NOMO-1 treated with DMSO at 0.1 percent for 48 hours (cell line): ENCODE data around the gene CRTC2.
"Not testable (repeated sequence)": the region's sequence is repeated elsewhere in the genome, so short reads cannot be mapped to it uniquely, and the experiment has no call there.

Experiments
- DNase-seq: peaks from one replicate; lab custom pipeline; 2025; ENCODE audit not compliant: unreplicated experiment; lab: John Stamatoyannopoulos, UW

Gene CRTC2

DNA sequence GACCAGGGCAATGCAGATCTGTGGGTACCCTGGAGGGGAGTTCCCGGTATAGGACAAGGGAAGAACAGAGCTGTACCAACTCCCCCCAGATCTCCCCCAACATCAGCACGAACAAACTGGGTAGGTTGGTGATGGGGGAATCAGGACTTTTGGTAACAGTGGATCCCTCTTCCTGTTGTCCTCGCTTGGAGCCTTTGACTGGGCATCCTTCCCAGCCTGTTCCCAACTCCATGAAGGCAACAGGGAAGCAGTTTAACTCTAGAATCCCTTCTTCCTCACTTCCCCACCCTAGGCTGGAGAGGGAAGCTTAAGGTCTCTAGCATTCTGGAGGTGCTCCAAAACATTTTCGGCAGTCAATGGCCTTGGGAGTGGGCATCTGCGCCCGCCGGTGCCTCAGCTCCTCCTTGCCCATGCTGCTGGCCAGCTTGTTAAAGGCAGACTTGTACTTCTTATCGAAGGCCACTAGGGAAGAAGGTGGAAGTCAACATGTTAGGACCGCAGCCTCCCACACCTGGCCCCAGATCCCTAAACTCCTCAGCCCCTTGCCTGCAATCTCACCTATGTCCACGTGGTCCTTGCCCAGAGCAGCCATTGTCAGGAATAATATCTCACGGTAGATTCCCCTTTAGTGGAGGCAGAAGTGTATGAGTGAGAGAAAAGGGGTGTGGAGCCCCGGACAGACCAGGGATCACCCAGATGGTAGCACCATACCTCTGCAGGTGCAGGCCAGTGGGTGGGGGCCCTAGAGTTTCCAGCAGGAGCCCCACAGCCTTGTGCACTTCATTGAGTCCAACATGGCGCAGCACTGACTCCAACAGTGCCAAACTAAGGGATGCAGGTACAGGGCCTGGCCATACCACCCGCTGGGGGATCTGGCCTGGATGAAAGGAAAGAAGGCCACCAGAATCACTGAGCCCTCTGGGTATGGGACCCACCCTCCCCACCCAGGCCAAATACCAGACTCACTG is 28.1 kb downstream of the CRTC2 start:
- no peak for DNase-seq

DNA sequence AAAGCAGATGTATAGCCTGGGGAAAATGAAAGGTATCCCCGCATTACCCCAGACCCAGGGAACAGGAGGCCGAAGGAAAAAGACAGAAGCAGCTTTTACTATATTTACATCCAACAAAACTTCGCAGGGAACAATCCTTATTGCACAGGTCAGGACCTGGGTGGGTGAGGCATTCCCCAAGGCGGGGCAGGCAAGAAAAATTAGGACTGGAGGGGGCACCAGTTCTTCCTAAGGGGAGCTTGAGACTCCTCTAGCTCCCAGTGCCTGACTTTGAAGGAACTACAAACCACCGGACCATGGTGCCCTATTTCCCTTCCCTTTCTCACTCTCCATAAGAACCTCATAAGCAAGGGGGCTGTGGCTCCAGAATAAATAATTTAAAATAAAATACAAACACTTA is 29.0 kb downstream of the CRTC2 start:
- no peak for DNase-seq

DNA sequence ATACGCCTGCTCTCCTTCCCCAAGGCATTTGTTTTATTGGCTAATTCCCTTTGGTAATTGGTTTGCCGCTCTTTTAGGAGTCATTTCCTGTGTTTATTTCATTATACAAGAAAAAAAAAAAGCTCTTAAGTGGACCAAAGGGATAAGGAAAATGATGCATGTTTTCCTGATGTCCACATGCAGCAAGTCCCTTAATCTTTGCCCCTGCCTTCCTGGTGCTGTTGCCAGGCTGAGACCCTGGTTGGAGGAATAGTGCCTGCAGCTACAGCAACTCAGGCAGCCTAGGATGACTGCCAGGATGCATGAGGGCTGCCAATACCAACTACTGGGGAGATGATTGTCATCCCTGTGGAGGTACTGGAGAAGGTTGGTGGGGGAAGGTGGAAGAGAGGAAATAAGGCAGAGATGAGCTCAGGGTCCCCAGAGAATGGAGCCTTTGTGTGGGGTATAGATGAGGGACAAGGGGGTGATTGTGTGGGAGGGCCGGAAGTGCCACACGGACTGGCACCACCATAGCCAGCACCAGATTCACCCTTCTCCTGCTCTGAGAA is 29.5 kb downstream of the CRTC2 start:
- DNase-seq = no peak

DNA sequence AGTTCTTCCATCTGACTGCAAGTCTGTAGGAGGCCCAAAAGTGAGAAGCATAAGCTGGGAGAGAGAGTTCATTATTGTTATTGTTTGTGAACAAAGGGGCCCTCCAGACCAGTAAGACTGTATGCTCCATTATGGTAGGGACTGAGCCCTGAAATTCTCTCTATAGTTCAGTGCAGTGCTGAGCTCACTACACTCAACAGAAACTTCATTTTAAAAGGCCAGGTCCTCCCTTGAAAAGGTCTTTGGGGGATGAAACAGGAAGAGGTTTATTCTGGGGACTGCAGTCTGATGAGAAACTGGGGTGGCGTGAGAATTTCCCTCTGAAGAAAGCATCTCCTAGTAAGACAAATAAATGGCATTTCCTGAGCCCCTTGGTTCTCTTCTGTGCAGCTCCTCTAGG is 30.2 kb downstream of the CRTC2 start:
- DNase-seq = no peak

DNA sequence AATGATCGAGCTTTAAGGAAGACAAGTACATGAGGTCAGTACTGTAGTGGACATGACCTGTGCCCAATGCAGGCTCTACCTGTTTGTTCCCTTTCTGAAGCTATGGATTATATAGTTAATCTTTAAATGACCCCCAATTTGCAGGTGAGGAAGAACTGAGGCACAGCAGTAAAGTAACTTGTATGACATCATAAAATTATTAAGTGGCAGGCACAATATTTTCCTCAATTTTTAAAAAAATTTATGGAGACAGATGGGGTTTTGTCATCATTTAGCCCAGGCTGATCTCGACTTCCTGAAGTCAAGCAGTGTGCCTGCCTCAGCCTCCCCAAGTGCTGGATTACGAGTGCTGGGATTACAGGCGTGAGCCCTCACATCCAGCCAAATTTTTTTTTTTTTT is 32.0 kb downstream of the CRTC2 start:
- no peak for DNase-seq

DNA sequence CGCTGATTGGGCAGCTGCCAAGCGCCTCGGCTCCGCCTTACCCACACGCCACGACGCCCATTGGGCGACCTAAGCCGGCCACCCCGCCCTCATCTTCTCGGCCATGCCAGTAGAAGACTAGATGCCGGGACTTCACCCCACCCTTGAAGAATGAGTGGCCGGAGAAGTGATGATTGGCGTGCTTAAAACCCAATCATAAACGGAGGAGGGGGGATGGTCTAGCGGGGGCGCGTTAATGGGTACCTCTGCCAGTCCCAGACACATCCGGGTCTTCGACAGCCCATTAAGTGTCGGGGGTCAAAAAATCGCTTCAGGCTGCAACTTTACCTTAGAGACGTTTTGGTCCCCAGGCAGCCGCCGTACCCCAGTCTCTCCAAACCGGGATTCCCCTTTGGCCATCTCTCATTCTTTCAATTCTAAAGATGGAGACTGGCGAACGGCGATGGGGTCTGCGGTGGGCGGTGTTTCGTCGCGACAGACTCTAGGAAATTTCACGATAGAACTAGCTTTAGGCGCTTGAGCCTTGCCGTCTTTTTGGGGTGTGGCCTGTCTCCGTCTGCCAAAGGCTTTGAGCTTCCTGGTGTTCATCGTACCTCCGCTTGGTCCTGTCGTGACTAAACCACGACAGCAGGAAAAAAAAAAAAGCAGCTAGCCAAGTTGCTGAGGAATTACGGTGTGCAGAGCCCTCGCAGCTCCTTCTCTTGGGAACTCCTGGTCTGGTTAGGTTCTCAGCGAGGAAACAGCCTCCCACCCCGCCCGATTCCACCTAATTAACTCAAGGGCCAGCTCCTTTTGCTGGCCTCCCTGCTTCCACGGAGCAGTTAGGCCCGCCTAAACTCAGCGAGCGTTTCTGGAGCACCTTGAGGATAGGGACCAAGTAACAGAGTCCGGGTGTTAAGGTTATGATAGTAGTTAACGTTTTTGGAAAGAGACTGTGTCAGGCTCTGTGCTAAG is 35.2 kb downstream of the CRTC2 start, which contains the start of gene GATAD2B:
Gene GATAD2B (minus strand): TSS at position 1 of the 954 bp plus-strand sequence. CDS start 94,625 bp downstream, outside the sequence.
- peak; percentile 99 for DNase-seq

DNA sequence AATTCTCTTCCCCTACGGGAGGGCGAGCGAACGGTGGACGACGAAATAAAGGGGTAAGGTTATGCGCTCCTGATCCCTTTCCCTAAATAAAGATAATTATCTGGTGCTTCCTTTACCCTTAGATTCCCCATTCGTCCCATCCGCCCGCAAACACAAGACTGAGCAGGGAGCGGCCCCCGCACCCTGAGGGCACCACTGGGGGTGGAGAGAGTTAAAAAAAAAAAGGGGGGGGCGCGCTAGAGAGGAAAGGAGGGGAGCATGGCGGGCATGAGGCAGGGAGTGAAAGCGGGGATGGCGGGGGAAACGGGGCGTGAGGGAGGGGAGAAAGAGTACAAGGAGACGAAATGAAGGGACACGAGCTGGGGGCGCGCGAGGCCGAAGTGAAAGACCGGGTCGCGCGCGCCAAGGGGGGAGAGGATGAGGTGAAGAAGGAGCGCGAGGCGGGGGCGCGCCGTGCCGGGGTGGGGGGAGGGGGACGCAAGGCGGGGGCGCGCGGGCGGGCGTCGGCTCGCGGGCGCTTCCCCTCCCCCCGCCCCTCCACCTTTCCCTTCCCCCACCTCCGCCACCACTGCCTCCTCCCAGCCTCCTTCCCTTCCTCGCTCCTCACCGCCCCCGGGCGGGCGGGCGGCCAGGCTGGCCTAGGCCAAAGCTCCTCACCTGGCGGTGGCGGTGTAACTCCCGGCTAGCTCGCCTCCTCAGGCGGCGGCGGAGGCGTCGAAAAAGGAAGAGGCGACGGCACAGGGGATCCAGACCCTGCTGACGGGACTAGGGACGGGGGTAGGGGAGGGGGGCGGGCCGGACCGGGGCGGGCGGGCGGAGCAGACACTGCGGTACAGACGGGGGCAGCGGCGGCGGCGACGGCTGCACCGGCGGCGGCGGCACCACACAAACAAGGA is 36.1 kb downstream of the CRTC2 start:
- DNase-seq = no peak

DNA sequence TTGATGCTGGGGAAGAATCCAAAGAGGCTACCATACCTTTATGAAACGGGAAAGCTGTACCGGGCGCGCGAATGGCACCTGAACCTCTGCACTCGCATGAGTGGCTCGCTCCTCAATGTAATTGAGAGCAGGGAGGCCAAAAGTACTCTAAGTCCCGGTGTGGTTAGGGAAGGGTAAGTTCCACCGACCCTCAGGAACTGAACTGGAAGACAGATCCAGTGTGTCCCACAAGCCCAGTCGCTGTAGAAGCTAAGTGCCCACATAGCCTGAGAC is 36.7 kb downstream of the CRTC2 start:
- DNase-seq = no peak

DNA sequence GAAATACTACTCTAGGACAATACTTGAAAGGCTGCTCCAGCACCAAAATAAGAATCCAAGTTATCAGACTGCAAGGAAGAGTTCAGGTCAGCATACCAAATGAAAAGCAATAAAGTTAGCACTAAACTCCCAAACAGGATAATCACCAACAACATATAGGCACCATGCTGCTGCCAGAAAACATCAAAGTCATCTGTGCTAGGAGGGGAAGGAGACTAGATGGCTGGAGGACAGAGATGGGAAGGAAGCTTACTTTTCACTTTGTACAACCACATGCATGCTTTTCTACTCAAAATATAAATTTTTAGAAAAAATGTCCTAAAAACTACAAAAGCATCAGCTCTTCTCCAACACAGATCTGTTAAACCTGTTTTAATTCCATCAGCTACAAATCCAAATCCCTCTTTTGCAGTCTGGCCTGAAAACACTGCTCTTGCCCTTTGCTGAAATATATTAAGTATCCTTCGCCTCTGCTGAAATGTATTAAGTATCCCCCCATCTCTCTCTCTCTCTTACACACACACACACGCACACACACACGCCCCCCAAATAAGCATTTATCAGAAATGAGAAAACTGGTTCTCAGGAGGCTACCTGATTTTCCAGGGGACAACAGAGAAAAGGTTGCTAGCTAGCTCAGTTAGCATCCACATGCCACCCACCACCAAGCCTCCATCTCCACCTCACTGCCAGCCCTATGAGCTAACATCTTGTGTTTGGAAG is 37.2 kb downstream of the CRTC2 start:
- no peak for DNase-seq

DNA sequence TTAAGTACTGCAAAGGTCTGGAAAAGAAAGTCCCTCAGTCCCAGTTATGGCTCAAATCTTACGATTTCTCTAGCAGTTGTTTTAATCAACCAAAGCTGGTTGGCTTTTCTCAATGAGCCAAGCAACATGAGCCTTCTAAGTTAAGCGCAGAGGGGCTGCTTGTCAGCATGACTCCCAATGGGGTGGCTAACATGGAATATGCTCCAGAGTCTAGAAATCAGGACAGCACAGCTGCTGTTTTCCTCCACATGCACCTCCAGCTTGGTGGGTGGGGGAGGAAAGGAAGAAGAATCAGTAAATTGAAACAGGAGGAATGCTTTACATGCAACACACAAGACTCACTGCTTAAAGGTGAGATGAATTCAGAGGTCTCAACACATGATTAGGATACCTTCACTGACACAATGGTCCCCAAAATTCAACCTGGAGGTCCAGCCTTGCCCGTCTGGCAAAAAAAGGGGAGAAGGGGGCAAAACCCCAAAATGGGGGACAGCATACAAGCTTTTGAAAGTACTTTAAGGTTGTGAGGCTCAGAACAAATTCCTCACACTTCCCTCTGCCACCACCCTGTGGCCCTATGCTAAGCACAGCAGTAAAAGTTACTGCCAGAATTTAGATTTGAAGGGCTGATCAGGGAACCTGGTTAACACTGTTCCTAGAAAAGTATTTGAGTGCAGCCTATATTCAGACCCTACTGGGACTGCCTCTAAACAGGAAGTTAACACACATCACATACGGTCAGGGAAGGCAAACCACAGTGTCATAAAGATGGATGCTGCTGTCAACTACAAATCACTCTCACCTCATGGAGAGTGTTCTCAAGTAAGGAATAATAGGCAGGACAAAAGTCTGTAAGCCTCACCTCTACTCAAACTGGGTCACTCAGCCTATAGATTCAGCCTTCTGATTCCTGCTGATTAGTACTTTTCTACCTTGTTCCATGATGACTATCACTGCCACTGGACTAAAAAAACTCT is 38.2 kb downstream of the CRTC2 start:
- DNase-seq = peak; percentile 71

DNA sequence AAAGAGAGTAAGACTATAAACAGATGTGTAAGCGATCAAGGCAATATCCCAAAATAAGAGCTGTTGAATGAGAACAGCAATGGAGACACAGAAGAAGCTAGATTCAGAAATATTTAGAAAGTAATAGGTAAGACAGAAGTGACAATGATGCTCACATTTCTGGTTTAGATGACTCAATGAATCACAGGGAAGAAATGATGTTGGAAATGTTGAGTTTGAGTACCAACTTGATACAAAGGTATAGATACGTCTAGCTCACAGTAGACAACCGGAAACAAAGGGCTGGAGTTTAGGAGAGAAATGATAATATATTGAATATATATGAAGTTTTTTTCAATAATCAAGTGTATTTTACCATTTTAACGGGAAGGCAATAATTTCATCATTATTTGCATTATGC is 42.1 kb downstream of the CRTC2 start:
- no peak for DNase-seq

DNA sequence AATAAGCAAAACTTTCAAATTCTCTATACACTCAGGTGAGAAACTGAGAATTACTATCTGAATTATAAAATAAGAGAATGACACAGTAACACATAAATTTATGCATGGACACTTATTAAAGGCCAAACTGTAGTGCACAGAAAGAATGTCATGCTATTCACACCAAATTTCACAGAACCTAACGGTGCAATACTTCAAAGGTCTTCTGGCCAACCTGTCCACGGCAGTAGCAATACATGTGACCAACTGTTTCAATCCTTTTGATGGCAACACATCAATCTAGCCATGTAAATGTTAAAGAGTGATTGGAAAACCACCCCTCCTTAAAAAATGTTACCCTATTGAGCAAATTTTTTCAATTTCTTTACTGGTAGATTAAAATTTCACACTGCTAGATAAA is 46.1 kb downstream of the CRTC2 start:
- DNase-seq = no peak

DNA sequence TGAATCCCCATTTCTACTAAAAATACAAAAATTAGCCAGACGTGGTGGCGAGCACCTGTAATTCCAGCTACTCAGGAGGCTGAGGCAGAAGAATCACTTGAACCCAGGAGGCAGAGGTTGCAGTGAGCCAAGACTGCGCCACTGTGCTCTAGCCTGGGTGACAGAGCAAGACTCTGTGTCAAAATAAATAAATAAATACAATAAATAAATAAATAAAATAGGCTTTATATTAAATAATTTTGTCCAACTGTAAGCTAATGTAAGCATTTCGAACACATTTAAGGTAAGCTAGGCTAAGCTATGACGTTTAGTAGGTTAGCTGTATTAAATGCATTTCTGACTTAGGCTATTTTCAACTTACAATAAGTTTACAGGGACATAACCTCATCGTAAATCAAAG is 47.9 kb downstream of the CRTC2 start:
- not testable (repeated sequence) for DNase-seq

DNA sequence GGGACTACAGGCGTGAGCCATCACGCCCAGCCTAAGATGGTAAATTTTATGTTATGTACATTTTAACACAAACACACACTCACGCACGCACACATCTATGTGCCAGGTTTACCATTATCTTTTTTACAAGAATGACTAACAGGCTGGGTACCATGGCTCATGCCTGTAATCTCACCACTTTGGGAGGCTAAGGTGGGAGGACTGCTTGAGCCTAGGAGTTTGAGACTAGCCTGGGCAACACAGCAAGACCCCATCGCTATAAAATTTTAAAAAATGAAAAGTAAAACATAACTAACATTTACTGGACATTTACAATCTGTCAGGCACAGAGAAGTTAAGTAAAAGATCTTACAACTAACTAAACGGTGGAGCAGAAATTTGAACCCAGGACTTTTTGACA is 50.3 kb downstream of the CRTC2 start:
- DNase-seq = no peak

DNA sequence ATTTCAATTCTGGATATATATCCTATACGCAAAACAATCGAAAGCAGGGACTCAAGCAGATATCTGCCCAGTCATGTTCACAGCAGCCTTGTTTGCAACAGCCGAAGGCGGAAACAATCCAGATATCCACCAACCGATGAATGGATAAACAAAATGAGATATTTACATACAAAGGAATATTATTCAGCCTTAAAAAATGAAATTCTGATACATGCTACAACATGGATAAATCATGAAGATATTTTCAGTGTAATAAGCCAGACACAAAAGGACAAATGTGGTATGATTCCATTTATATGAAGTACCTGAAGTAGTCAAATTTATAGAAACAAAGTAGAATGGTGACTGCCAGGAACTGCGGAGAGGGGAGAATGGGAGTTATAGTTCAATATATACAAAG is 51.3 kb downstream of the CRTC2 start:
- DNase-seq = no peak

DNA sequence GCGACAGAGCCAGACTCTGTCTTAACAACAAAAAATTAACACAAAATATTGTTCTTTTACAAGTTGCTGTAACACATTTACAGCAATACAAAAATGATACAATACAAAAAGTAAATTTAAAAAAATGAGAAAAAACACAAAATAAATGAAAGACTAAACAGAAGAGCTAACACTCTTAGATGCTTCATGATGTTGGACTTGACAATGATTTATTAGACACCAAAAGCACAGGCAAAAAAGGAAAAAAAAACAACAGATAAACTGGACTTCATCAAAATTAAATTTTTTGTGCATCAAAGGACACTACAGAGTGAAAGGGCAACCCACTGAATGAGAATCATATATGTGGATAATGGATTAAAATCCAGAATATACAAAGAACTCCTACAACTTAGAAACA is 52.0 kb downstream of the CRTC2 start:
- no peak for DNase-seq

DNA sequence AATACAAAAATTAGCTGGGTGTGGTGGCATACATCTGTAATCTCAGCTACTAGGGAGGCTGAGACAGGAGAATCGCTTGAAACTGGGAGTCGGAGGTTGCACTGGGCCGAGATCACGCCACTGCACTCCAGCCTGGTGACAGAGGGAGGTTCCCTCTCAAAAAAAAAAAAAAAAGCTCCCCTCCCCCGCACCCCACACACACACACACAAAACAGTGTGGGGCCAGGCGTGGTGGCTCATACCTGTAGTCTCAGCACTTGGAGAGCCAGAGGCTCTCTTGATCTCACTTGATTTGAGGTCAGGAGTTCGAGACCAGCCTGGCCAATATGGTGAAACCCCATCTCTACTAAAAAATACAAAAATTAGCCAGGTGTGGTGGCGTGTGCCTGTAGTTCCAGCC is 52.5 kb downstream of the CRTC2 start:
- DNase-seq = not testable (repeated sequence)

DNA sequence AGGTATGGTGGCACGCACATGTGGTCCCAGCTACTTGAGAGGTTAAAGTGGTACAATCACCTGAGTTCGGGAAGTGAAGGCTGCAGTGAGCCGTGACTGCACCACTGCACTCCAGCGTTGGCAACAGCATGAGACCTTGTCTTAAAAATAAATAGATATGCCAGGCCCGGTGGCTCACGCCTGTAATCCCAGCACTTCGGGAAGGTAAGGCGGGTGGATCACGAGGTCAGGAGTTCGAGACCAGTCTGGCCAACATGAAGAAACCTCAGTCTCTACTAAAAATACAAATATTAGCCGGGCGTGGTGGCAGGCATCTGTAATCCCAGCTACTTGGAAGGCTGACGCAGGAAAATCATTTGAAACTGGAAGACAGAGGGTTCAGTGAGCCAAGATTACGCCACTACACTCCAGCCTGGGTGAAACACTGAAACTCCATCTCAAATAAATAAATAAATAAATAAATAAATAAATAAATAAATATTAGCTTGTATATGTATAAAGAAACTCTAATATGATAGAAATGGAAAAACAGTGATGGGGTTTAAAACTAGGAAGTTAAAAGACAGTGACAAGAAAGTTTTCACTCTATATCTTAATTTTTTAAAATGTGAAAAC is 54.5 kb downstream of the CRTC2 start:
- no peak for DNase-seq
